ENCODE measurements around the gene ACSL1. TPM values are rescaled to one million over a fixed set of nuclear protein-coding genes. Genes with fewer than 3 reads are reported as not detected.

Gene ACSL1
- total RNA-seq, 2 donors from 2014 or later, result 23.3 to 80.4 TPM

- no peak overlapping the region for H3K27ac ChIP-seq
- H3K9ac ChIP-seq (ENCODE audit: low read depth in 2 of 2, low read length in 2 of 2), result no peak overlapping the region
- intact Hi-C loops (cut with DNase I), result no loop called here
Observed at GRCh38 chr4:184792334-184792733, 33.4 kb downstream of the ACSL1 start.

GRCh38 chr4:184790826-184791225 is 34.9 kb downstream of the ACSL1 start:
- Histone ChIP-seq H3K4me3 (no peak overlapping the region), H3K9me3 (no peaks in the 10 kb centered on the region), H3K36me3 (no peaks in the 10 kb centered on the region), H3K27ac (no peak overlapping the region), H3K4me1 (no peaks in the 10 kb centered on the region), H3K27me3 (no peaks in the 10 kb centered on the region), H3K9ac (ENCODE audit: low read depth in 2 of 2, low read length in 2 of 2) (no peak overlapping the region)
- no peak for TF ChIP-seq CTCF (IDR thresholded peaks at IDR 0.05)
- intact Hi-C loops (cut with DNase I), result no loop called here
- no peak for DNase-seq

More at GRCh38 chr4:184792334-184792733, 33.4 kb downstream of the ACSL1 start:
- Histone ChIP-seq H3K9me3 (no peaks in the 10 kb centered on the region), H3K4me1 (no peaks in the 10 kb centered on the region), H3K36me3 (no peaks in the 10 kb centered on the region), H3K4me3 (no peak overlapping the region), H3K27me3 (no peaks in the 10 kb centered on the region)
- DNase-seq, result no peak
- TF ChIP-seq CTCF (IDR thresholded peaks at IDR 0.05), result no peak

- no peak overlapping the region for H3K4me3 ChIP-seq
- no peak for DNase-seq
- H3K9ac ChIP-seq (ENCODE audit: low read depth in 2 of 2, low read length in 2 of 2), result no peak overlapping the region
- H3K36me3 ChIP-seq, result no peaks in the 10 kb centered on the region
- H3K27ac ChIP-seq, result no peak overlapping the region
- H3K27me3 ChIP-seq, result no peaks in the 10 kb centered on the region
- intact Hi-C loops (cut with DNase I), result no loop called here
- no peak for TF ChIP-seq CTCF (IDR thresholded peaks at IDR 0.05)
- no peaks in the 10 kb centered on the region for H3K4me1 ChIP-seq
- H3K9me3 ChIP-seq, result no peaks in the 10 kb centered on the region
Observed at GRCh38 chr4:184787766-184788503, 37.8 kb downstream of the ACSL1 start.

- Histone ChIP-seq H3K4me1 (no peaks in the 10 kb centered on the region), H3K9ac (ENCODE audit: low read depth in 2 of 2, low read length in 2 of 2) (no peak overlapping the region), H3K9me3 (no peaks in the 10 kb centered on the region), H3K27ac (no peak overlapping the region), H3K27me3 (no peaks in the 10 kb centered on the region), H3K4me3 (no peak overlapping the region), H3K36me3 (no peaks in the 10 kb centered on the region)
- TF ChIP-seq CTCF (IDR thresholded peaks at IDR 0.05), result no peak
- DNase-seq, result no peak
- intact Hi-C loops (cut with DNase I), result no loop called here
Observed at GRCh38 chr4:184785813-184786212, 40.0 kb downstream of the ACSL1 start.

DNA sequence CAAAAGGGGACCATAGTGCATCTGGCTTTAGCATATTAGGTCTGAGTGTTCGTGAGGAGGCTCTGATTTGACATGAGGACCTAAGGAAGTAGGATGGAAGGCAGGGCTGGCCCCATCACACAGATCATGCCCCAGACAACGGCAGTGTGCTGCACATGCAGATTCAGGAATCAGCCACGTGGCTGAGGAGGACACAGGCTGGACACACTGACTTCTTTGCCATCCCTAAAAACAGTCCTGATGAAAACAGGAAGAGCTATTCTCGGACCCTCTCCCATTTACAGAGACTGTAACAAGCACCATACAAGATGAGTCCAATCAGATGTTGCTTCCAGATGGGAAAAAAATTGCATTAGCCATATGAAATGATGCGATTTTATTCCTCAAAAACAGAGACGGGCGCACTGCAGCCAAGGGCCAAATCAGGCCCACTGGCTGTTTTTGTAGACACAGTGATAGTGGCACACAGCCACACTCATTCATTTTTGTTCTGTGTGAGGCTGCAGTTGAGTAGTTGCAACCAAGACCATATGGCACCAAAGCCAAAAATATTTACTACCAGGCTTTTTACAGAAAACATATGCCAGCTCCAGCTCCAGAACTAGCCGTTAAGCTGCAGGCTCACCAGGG is 41.0 kb downstream of the ACSL1 start:
- H3K27ac ChIP-seq, result no peak overlapping the region
- no peak overlapping the region for H3K9ac ChIP-seq (ENCODE audit: low read depth in 2 of 2, low read length in 2 of 2)
- intact Hi-C loops (cut with DNase I), result no loop called here
- no peaks in the 10 kb centered on the region for H3K9me3 ChIP-seq
- DNase-seq, result no peak
- H3K27me3 ChIP-seq, result no peaks in the 10 kb centered on the region
- H3K4me1 ChIP-seq, result no peaks in the 10 kb centered on the region
- H3K4me3 ChIP-seq, result no peak overlapping the region
- no peaks in the 10 kb centered on the region for H3K36me3 ChIP-seq
- TF ChIP-seq CTCF (IDR thresholded peaks at IDR 0.05), result no peak
